HEK293 (cell line): ENCODE measurements around the gene PDSS2.

Experiments used
- HIC1 ChIP-seq: fragments of 450-650 bp; formaldehyde crosslinking; IDR thresholded peaks from 2 replicates; pipeline ENCODE4 v1.5.1; 2016; ENCODE audit warnings: missing biosample characterization, missing genetic modification characterization
- PRDM1 ChIP-seq: fragments of 450-650 bp; formaldehyde crosslinking; IDR thresholded peaks from 2 replicates; pipeline ENCODE4; 2016; ENCODE audit warnings: missing biosample characterization, missing genetic modification characterization
- PRDM4 ChIP-seq: fragments of 450-650 bp; formaldehyde crosslinking; IDR thresholded peaks from 2 replicates; pipeline ENCODE4 v1.5.1; 2017; ENCODE audit warnings: missing biosample characterization, missing genetic modification characterization
- SETDB1 ChIP-seq: IDR thresholded peaks from one replicate; pipeline ENCODE4 v1.6.1; 2017; ENCODE audit warnings: mild to moderate bottlenecking, low read length, moderate library complexity, mixed read lengths; ENCODE audit not compliant: insufficient read length
- TCF7L2 ChIP-seq: IDR thresholded peaks from 2 replicates; pipeline ENCODE4 v1.6.1; 2011; ENCODE audit warnings: low read depth, mild to moderate bottlenecking, inconsistent platforms, low read length, moderate library complexity, borderline replicate concordance
- YY1 ChIP-seq: fragments of 450-650 bp; formaldehyde crosslinking; IDR thresholded peaks from 2 replicates; pipeline ENCODE4 v1.5.1; 2018; ENCODE audit warnings: missing biosample characterization, missing genetic modification characterization
- ZBTB10 ChIP-seq: fragments of 450-650 bp; formaldehyde crosslinking; IDR thresholded peaks from 2 replicates; pipeline ENCODE4 v1.5.1; 2016; ENCODE audit warnings: missing biosample characterization, missing genetic modification characterization
- ZBTB11 ChIP-seq: fragments of 450-650 bp; formaldehyde crosslinking; conservative IDR thresholded peaks from 2 replicates; pipeline ENCODE4 v1.5.1; 2016; ENCODE audit warnings: low read depth, missing biosample characterization, missing genetic modification characterization
- ZBTB17 ChIP-seq: fragments of 450-650 bp; formaldehyde crosslinking; IDR thresholded peaks from 2 replicates; pipeline ENCODE4 v1.5.1; 2016; ENCODE audit warnings: missing biosample characterization, missing genetic modification characterization
- ZNF169 ChIP-seq: fragments of 450-650 bp; formaldehyde crosslinking; IDR thresholded peaks from 2 replicates; pipeline ENCODE4 v1.5.1; 2016; ENCODE audit warnings: missing biosample characterization, missing genetic modification characterization
- ZNF221 ChIP-seq: fragments of 450-650 bp; formaldehyde crosslinking; IDR thresholded peaks from 2 replicates; pipeline ENCODE4 v1.5.1; 2017; ENCODE audit warnings: missing biosample characterization, missing genetic modification characterization, borderline replicate concordance
- ZNF292 ChIP-seq: fragments of 450-650 bp; formaldehyde crosslinking; IDR thresholded peaks from 2 replicates; pipeline ENCODE4 v1.5.1; 2016; ENCODE audit warnings: low read depth, missing biosample characterization, missing genetic modification characterization, borderline replicate concordance
- ZNF423 ChIP-seq: fragments of 450-650 bp; formaldehyde crosslinking; IDR thresholded peaks from 2 replicates; pipeline ENCODE4 v1.5.1; 2016; ENCODE audit warnings: missing biosample characterization, missing genetic modification characterization
- ZNF510 ChIP-seq: fragments of 450-650 bp; formaldehyde crosslinking; IDR thresholded peaks from 2 replicates; pipeline ENCODE4 v1.5.1; 2018; ENCODE audit warnings: mild to moderate bottlenecking, missing genetic modification characterization, missing biosample characterization; ENCODE audit not compliant: insufficient replicate concordance
- ZNF518A ChIP-seq: fragments of 450-650 bp; formaldehyde crosslinking; conservative IDR thresholded peaks from 2 replicates; pipeline ENCODE4 v1.5.1; 2016; ENCODE audit warnings: low read depth, missing biosample characterization, missing genetic modification characterization
- ZNF624 ChIP-seq: fragments of 450-650 bp; formaldehyde crosslinking; IDR thresholded peaks from 2 replicates; pipeline ENCODE4 v1.5.1; 2017; ENCODE audit warnings: missing biosample characterization, missing genetic modification characterization
- ZNF626 ChIP-seq: fragments of 450-650 bp; sonication (Bioruptor Pico); formaldehyde crosslinking; IDR thresholded peaks from 2 replicates; pipeline ENCODE4 v1.5.1; 2018; ENCODE audit warnings: missing biosample characterization, missing genetic modification characterization, inconsistent platforms
- ZNF654 ChIP-seq: fragments of 450-650 bp; formaldehyde crosslinking; IDR thresholded peaks from 2 replicates; pipeline ENCODE4 v1.5.1; 2016; ENCODE audit warnings: low read depth, missing biosample characterization, missing genetic modification characterization
- ZNF704 ChIP-seq: fragments of 450-650 bp; formaldehyde crosslinking; IDR thresholded peaks from 2 replicates; pipeline ENCODE4 v1.5.1; 2016; ENCODE audit warnings: missing biosample characterization, missing genetic modification characterization
- ZNF76 ChIP-seq: fragments of 450-650 bp; formaldehyde crosslinking; IDR thresholded peaks from 2 replicates; pipeline ENCODE4; 2016; ENCODE audit warnings: low read depth, missing biosample characterization, missing genetic modification characterization, borderline replicate concordance

The PDSS2 gene

GRCh38 chr6:107491760-107492660, 32.6 kb upstream of the PDSS2 start (continued):
- no peak; the same call in 1 of the 2 replicates for TF ChIP-seq HIC1
- no peak for TF ChIP-seq ZNF704 (tag by site-specific recombination)
- TF ChIP-seq ZBTB17, result peak; percentile 73
- no peak; the same call in 1 of the 2 replicates for TF ChIP-seq TCF7L2
- no peak for TF ChIP-seq ZNF626 (tag by site-specific recombination)
- no peak for TF ChIP-seq ZBTB10 (tag by site-specific recombination)
- TF ChIP-seq SETDB1, result no peak
- TF ChIP-seq PRDM1 (tag by site-specific recombination), result peak; percentile 79
- no peak for TF ChIP-seq ZNF292 (tag by site-specific recombination)
- peak; percentile 94 for TF ChIP-seq PRDM4 (tag by site-specific recombination)
- no peak; the same call in 1 of the 2 replicates for TF ChIP-seq ZNF654 (tag by site-specific recombination)
- TF ChIP-seq ZNF510 (tag by site-specific recombination), result no peak
- no peak for TF ChIP-seq ZNF221
- no peak for TF ChIP-seq YY1 (tag by site-specific recombination)
- no peak for TF ChIP-seq ZNF76 (tag by site-specific recombination)
- peak; percentile 20; the same call in 1 of the 2 replicates for TF ChIP-seq ZNF518A (tag by site-specific recombination)
- no peak for TF ChIP-seq ZBTB11 (tag by site-specific recombination)
- TF ChIP-seq ZNF624 (tag by site-specific recombination), result no peak
- no peak for TF ChIP-seq ZNF169
- TF ChIP-seq ZNF423 (tag by site-specific recombination), result peak; percentile 53; the same call in 1 of the 2 replicates
